Trophoblast cell (in vitro differentiated cells and primary cell): ENCODE measurements around the gene MIEF1.

Experiments used
- DNase-seq, 2 donors: peaks; one replicate each; pipeline ENCODE4 v3.0.0-alpha.2; 2016
- H2AFZ ChIP-seq: 2 replicates; pipeline ENCODE4 v1.6.1; 2013; ENCODE audit warnings: low read length, moderate library complexity, mild to moderate bottlenecking; ENCODE audit not compliant: insufficient read depth, poor library complexity
- H2AK5ac ChIP-seq: 2 replicates; pipeline ENCODE4 v1.6.1; 2013; ENCODE audit warnings: mild to moderate bottlenecking, low read length
- H2BK120ac ChIP-seq: 2 replicates; pipeline ENCODE4 v1.6.1; 2013; ENCODE audit warnings: low read length, mild to moderate bottlenecking, moderate library complexity; ENCODE audit not compliant: insufficient read depth, poor library complexity
- H2BK12ac ChIP-seq: 2 replicates; pipeline ENCODE4 v1.6.1; 2013; ENCODE audit warnings: mild to moderate bottlenecking, low read length, moderate library complexity
- H2BK5ac ChIP-seq: 2 replicates; pipeline ENCODE4 v1.6.1; 2013; ENCODE audit warnings: low read length, low read depth, moderate library complexity, mild to moderate bottlenecking; ENCODE audit not compliant: poor library complexity
- H3K14ac ChIP-seq: 2 replicates; pipeline ENCODE4 v1.6.1; 2013; ENCODE audit warnings: mild to moderate bottlenecking, low read length
- H3K18ac ChIP-seq: 2 replicates; pipeline ENCODE4 v1.6.1; 2013; ENCODE audit warnings: mild to moderate bottlenecking, low read length
- H3K23ac ChIP-seq: 2 replicates; pipeline ENCODE4 v1.6.1; 2013; ENCODE audit warnings: low read length
- H3K27ac ChIP-seq: 2 replicates; pipeline ENCODE4 v1.5.1; 2013; ENCODE audit warnings: low read depth, mild to moderate bottlenecking, inconsistent platforms, low read length, moderate library complexity
- H3K27me3 ChIP-seq: 2 replicates; pipeline ENCODE4 v1.6.1; 2013; ENCODE audit warnings: inconsistent platforms, mild to moderate bottlenecking, low read length, moderate library complexity; ENCODE audit not compliant: insufficient read depth
- H3K36me3 ChIP-seq, 2 experiments: 1 replicate in 1 of 2; 2 replicates in 1 of 2; pipeline ENCODE4 v1.6.1; 2013; ENCODE audit warnings: low read length in 2 of 2, mild to moderate bottlenecking in 2 of 2, moderate library complexity in 1 of 2; ENCODE audit not compliant: insufficient read depth in 2 of 2, control insufficient read depth in 1 of 2
- H3K4ac ChIP-seq: 2 replicates; pipeline ENCODE4 v1.6.1; 2013; ENCODE audit warnings: low read depth, mild to moderate bottlenecking, low read length, moderate library complexity
- H3K4me1 ChIP-seq, 2 experiments: 1 replicate in 1 of 2; 2 replicates in 1 of 2; pipeline ENCODE4 v1.6.1; 2013; ENCODE audit warnings: low read length in 2 of 2, mild to moderate bottlenecking in 2 of 2, moderate library complexity in 1 of 2; ENCODE audit not compliant: insufficient read depth in 2 of 2, control insufficient read depth in 1 of 2
- H3K4me2 ChIP-seq: 2 replicates; pipeline ENCODE4 v1.6.1; 2013; ENCODE audit warnings: inconsistent platforms, mild to moderate bottlenecking, low read length, moderate library complexity
- H3K4me3 ChIP-seq: 2 replicates; pipeline ENCODE4 v1.5.1; 2013; ENCODE audit warnings: mild to moderate bottlenecking, low read depth, low read length, inconsistent platforms
- H3K79me1 ChIP-seq: one replicate; pipeline ENCODE4 v1.6.1; 2013; ENCODE audit warnings: low read length
- H3K79me2 ChIP-seq: 2 replicates; pipeline ENCODE4 v1.6.1; 2013; ENCODE audit warnings: low read length, mild to moderate bottlenecking; ENCODE audit not compliant: control insufficient read depth, insufficient read depth, poor library complexity
- H3K9ac ChIP-seq: 2 replicates; pipeline ENCODE4 v1.6.1; 2013; ENCODE audit warnings: mild to moderate bottlenecking, low read length
- H3K9me3 ChIP-seq: 2 replicates; pipeline ENCODE4 v1.6.1; 2013; ENCODE audit warnings: low read depth, mild to moderate bottlenecking, control low read depth, inconsistent platforms, low read length; ENCODE audit not compliant: insufficient read depth
- H4K12ac ChIP-seq: 2 replicates; pipeline ENCODE4 v1.6.1; 2013; ENCODE audit warnings: low read depth, mild to moderate bottlenecking, low read length, moderate library complexity
- H4K8ac ChIP-seq: 2 replicates; pipeline ENCODE4 v1.6.1; 2013; ENCODE audit warnings: low read depth, mild to moderate bottlenecking, low read length, moderate library complexity
- H4K91ac ChIP-seq: one replicate; pipeline ENCODE4 v1.6.1; 2013; ENCODE audit warnings: low read depth, mild to moderate bottlenecking, low read length, moderate library complexity
- WGBS: extraction: QIAGEN DNeasy Blood & Tissue Kit; methylation state at CpG from one replicate; pipeline ENCODE4 v1.1.7; 2013; ENCODE audit warnings: missing lambda C conversion rate; ENCODE audit not compliant: insufficient read length, insufficient coverage; ENCODE audit errors: extremely low coverage; 5-methylcytosine and 5-hydroxymethylcytosine counted together

Gene MIEF1

GRCh38 chr22:39492186-39492585, 9.9 kb upstream of the MIEF1 start:
- no peak overlapping the region for H3K14ac ChIP-seq
- H3K36me3 ChIP-seq: peaks cover 12 to 20% of the 10 kb centered on the region in 2 experiments
- no peak overlapping the region for H3K4me3 ChIP-seq
- H2BK12ac ChIP-seq: no peak overlapping the region
- no peak overlapping the region for H2BK120ac ChIP-seq
- H2AFZ ChIP-seq: no peak overlapping the region
- peaks cover 3% of the 10 kb centered on the region for H3K9me3 ChIP-seq
- H3K79me1 ChIP-seq: peaks cover 3% of the 10 kb centered on the region
- no peak overlapping the region for H2AK5ac ChIP-seq
- H4K12ac ChIP-seq: no peak overlapping the region
- no peak overlapping the region for H3K23ac ChIP-seq
- H3K9ac ChIP-seq: no peak overlapping the region
- H3K27ac ChIP-seq: no peak overlapping the region
- peaks cover 9% of the 10 kb centered on the region in 2 experiments for H3K4me1 ChIP-seq
- no peak overlapping the region for H3K18ac ChIP-seq
- no peak overlapping the region for H4K8ac ChIP-seq
- no CpG with 5 or more reads among the region's 3 CpGs for WGBS
- H4K91ac ChIP-seq: no peak overlapping the region
- DNase-seq: no peak
- no peak overlapping the region for H2BK5ac ChIP-seq
- no peak overlapping the region for H3K4me2 ChIP-seq
- no peaks in the 10 kb centered on the region for H3K27me3 ChIP-seq
- H3K79me2 ChIP-seq: no peaks in the 10 kb centered on the region
- no peak overlapping the region for H3K4ac ChIP-seq

GRCh38 chr22:39493759-39494158, 8.3 kb upstream of the MIEF1 start:
- Histone ChIP-seq H2BK12ac (no peak overlapping the region), H3K79me2 (no peaks in the 10 kb centered on the region), H3K27me3 (no peaks in the 10 kb centered on the region), H3K4ac (no peak overlapping the region), H3K4me2 (no peak overlapping the region), H3K4me3 (no peak overlapping the region), H2BK5ac (no peak overlapping the region), H3K23ac (no peak overlapping the region), H2AK5ac (no peak overlapping the region), H2AFZ (no peak overlapping the region), H3K9ac (no peak overlapping the region), H4K12ac (no peak overlapping the region), H3K18ac (no peak overlapping the region), H3K4me1 (peaks cover 9% of the 10 kb centered on the region in 2 experiments), H3K36me3 (peaks cover under 1 to 9% of the 10 kb centered on the region in 2 experiments), H3K79me1 (peaks cover 3% of the 10 kb centered on the region), H2BK120ac (no peak overlapping the region), H4K91ac (no peak overlapping the region), H4K8ac (no peak overlapping the region), H3K9me3 (no peaks in the 10 kb centered on the region), H3K14ac (no peak overlapping the region), H3K27ac (peak overlapping the region; percentile 24)
- no CpG with 5 or more reads among the region's 4 CpGs for WGBS
- peak; percentile 95 to 98 for DNase-seq

GRCh38 chr22:39494471-39495120, 7.5 kb upstream of the MIEF1 start:
- Histone ChIP-seq H2BK120ac (peak overlapping the region; percentile 39), H3K4me1 (peaks cover 9% of the 10 kb centered on the region in 2 experiments), H3K4me3 (no peak overlapping the region), H2AFZ (no peak overlapping the region), H4K8ac (no peak overlapping the region), H3K27ac (peak overlapping the region; percentile 24), H2BK12ac (peak overlapping the region; percentile 28), H3K79me1 (peaks cover 3% of the 10 kb centered on the region), H3K4me2 (no peak overlapping the region), H3K27me3 (no peaks in the 10 kb centered on the region), H4K91ac (peak overlapping the region; percentile 50), H3K36me3 (peaks cover 0 to 5% of the 10 kb centered on the region in 2 experiments), H3K14ac (peak overlapping the region; percentile 16), H3K18ac (no peak overlapping the region), H3K9me3 (no peaks in the 10 kb centered on the region), H3K79me2 (no peaks in the 10 kb centered on the region), H4K12ac (no peak overlapping the region), H3K4ac (no peak overlapping the region), H3K23ac (no peak overlapping the region), H3K9ac (no peak overlapping the region), H2BK5ac (peak overlapping the region; percentile 42), H2AK5ac (peak overlapping the region; percentile 34)
- peak in 1 of 2 donors; percentile 32 for DNase-seq
- WGBS: no CpG with 5 or more reads among the region's 10 CpGs

GRCh38 chr22:39496131-39496838, 5.8 kb upstream of the MIEF1 start:
- Histone ChIP-seq H2BK5ac (no peak overlapping the region), H2BK12ac (peak overlapping the region; percentile 8), H4K91ac (peak overlapping the region; percentile 45), H3K4me1 (peaks cover 9% of the 10 kb centered on the region in 2 experiments), H3K79me2 (no peaks in the 10 kb centered on the region), H2AK5ac (no peak overlapping the region), H3K36me3 (peaks cover 0 to 2% of the 10 kb centered on the region in 2 experiments), H4K8ac (no peak overlapping the region), H3K79me1 (peaks cover 3% of the 10 kb centered on the region), H3K23ac (no peak overlapping the region), H3K27me3 (no peaks in the 10 kb centered on the region), H3K18ac (no peak overlapping the region), H2AFZ (no peak overlapping the region), H3K27ac (peak overlapping the region; percentile 4), H3K4me2 (no peak overlapping the region), H3K4ac (no peak overlapping the region), H3K14ac (no peak overlapping the region), H3K4me3 (no peak overlapping the region), H4K12ac (no peak overlapping the region), H3K9ac (no peak overlapping the region), H3K9me3 (no peaks in the 10 kb centered on the region), H2BK120ac (no peak overlapping the region)
- WGBS: no CpG with 5 or more reads among the region's 13 CpGs
- DNase-seq: peak; percentile 68 to 81
